Activated CD4-positive, alpha-beta T cell treated with anti-CD3 and anti-CD28 coated beads for 48 hours (primary cell): ENCODE measurements around the gene BANP.
"Not testable (repeated sequence)": the region's sequence is repeated elsewhere in the genome, so short reads cannot be mapped to it uniquely, and the experiment has no call there.

Source experiments
- DNase-seq: peaks from one replicate; pipeline ENCODE4 v3.0.0-alpha.2; 2020

The BANP gene

GRCh38 chr16:87927195-87927562, 24.1 kb upstream of the BANP start:
- DNase-seq, result no peak

DNA sequence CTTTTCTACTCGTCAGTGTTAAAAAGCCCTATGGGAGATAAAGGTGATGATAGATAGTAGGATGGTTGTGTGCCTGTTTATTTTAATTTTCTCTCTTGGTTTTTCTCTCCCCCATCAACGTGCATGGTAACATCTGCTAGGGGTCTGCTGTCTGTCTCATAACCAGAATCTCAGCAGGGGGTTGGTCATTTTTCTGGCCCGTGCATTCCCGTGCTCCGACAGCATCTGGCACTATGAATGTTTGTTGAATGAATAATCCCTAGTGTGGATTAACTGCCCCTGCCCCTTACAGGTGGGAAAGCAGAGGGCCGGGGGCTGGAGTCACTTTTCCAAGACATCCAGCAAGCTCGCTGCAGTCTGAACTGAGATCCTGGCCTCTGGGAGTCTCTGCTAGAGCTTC, 21.2 kb upstream of the BANP start:
- no peak for DNase-seq

DNA sequence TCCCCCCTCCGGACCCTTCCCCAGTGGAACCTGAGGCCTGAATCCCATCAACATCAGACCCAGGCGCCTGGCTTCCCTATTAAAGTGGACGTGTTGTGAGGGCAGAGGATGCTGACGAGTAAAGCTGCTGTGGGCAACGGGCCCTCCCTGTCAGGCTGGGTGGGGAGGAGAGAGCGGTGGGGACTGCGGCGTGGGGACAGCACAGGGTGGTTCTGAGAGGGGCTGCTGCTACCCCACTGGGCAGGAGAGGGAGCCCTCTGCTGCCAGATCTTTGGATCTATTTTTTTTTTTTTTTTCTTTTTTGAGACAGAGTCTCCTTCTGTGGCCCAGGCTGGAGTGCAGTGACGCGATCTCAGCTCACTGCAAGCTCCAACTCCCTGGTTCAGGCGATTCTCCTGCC, 20.8 kb upstream of the BANP start:
- DNase-seq, result no peak

GRCh38 chr16:87931504-87931903, 19.7 kb upstream of the BANP start:
- DNase-seq, result peak; percentile 55

DNA sequence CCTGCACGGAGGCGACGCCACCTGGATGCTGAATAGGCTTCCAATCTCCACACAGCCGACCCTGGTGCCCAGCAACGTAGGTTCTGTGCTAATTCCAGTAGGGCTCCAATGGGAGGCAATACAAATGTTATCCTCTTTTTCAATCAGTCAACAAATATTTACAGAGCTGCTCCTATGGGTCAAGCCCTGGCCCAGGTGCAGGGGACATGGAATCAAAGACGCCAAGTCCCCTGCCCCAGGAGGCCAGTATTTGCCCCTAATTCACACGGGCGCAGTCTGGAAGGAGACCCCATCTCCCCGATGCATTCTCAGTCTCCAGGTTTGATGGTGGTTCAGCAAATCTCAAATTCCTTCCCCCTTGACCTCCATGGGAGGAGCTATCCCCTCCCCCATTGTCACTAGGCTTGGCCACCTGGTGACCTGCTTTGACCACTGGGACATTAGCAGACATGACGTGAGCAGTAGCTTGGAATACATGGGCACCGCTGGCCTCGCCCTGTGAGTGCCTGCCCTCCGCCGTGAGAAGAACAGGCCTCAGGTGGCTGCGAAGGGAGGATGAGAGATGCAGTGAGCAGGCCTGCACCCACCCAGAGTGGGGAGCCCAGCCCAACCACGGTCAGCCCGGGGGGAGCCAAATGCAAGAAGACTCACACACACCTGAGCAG, 18.6 kb upstream of the BANP start:
- DNase-seq, result not testable (repeated sequence)

DNA sequence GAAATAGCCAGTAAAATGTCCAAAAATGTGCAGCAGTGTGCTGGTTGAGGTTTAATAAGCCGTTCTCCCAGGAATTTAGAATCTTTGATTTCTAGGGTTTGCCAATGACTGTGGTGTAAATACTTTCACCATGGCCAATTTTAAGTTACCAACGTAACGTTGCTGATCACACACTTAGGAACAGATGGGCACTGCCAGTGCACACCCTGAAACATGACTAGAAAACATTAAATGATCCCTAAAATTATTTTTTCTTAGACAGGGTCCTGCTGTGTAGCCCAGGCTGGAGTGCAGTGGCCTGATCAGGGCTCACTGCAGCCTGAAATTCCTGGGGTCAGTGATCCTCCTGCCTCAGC, 18.1 kb upstream of the BANP start:
- DNase-seq, result no peak

DNA sequence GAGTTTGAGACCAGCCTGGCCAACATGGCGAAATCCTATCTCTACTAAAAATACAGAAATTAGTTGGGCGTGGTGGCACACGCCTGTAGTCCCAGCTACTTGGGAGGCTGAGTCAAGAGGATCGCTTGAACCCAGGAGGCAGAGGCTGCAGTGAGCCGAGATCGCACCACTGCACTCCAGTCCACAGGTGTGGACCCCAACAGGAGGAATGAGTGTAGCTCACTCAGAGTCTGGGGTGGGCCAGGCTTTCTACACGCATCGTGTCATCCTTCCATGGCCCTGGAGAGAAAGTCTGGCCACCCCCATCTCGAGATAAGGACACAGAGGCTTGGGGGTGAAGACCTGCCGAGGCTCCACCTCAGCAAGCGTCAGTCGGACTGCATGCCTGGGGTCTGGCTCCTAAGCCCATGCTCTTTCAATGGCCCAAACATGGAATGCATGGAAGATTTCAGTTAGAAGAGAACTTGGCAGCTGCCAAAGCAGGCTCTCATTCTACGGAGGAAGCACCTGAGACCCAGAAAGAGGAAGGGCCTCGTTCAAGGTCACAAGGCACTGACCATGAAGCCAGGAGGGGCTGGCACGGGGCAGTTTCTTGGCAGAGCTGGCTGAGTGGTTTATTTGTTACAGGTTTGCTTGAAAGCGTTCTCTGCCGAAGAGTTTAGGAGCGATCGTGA, 16.3 kb upstream of the BANP start:
- not testable (repeated sequence) for DNase-seq

DNA sequence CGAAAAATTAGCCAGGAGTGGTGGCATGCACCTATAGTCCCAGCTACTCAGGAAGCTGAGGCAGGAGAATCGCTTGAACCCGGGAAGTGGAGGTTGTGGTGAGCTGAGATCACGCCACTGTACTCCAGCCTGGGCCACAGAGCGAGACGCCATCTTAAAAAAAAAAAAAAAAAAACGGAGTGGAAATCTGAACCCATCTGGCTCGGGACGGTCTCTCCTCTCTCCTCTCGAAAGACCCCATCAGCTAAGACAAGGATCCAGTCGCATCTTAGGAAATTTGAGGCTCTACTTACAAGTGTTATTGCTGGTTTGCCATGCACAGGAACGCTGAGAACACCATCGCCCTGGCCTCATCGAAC, 15.2 kb upstream of the BANP start:
- DNase-seq, result not testable (repeated sequence)

- no peak for DNase-seq
Observed at GRCh38 chr16:87936375-87937230, 14.6 kb upstream of the BANP start, which contains the start of gene CA5A. Gene CA5A, minus strand, starts transcription at chr16:87936529. Its CDS starts 79 bp downstream, at chr16:87936450.

DNA sequence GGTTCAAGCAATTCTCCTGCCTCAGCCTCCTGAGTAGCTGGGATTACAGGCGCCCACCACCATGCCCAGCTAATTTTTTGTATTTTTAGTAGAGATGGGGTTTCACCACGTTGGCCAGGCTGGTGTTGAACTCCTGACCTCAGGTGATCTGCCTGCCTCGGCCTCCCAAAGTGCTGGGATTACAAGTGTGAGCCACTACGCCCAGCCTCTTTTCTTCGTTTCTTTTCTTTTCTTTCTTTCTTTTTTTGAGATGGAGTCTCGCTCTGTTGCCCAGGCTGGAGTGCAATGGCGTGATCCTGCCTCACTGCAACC, 14.0 kb upstream of the BANP start:
- not testable (repeated sequence) for DNase-seq

- no peak for DNase-seq
Observed at GRCh38 chr16:87938412-87938949, 12.8 kb upstream of the BANP start.

GRCh38 chr16:87939562-87940423, 11.4 kb upstream of the BANP start:
- DNase-seq, result no peak

DNA sequence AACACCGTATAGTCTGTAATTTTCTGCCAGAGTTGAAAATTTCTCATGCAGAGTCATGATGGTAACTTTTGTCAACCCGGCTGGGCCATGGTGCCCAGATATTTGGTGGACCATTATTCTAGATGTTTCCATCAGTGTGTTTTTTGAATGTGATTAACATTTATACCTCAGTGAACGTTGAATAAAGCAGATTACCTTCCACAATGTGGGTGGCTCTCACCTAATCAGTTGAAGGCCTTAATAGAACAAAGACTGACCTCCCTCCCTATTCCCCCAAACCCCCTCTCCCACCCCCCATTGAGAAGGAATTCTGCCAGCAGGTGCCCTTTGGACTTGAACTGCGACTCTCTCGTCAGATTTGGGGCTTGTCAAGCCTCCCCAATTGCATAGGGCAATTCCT, 8.6 kb upstream of the BANP start:
- DNase-seq, result no peak

GRCh38 chr16:87945351-87946042, 5.7 kb upstream of the BANP start:
- DNase-seq, result peak; percentile 37

DNA sequence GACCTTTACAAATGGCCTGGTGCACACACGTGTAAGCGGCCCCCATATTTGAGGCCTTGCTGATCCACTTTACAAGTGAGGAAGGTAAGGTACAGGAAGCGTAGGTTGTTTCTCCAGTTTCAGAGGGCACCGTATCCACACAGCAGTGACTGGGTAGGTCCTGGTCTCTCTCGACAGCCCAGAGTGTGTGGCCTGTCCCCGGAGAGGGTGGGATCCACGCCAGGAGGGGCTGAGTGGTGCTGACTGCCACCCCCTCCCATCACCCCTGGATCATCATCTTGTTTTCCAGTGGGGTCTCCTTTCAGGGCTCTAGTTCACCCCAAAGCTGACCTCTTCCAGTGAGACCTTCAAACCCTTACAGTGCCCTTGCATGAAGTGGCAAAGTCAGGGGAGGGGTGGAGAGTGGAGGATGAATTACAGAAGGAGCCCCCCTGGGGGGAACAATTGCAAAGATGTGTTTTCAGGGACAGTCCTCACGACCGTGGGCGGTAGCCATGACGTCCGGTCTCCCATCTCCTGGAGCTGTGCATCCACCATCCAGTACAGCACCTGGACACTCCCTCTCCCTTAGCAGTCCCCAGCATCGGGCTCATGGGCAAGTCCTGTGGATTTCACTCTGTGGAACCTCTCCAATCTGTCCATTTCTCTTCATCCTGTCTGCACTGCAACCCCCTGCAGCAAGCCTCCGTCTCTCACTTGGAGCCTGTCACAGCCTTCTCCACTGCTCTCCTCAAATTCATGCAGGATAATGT, 4.5 kb upstream of the BANP start:
- no peak for DNase-seq

DNA sequence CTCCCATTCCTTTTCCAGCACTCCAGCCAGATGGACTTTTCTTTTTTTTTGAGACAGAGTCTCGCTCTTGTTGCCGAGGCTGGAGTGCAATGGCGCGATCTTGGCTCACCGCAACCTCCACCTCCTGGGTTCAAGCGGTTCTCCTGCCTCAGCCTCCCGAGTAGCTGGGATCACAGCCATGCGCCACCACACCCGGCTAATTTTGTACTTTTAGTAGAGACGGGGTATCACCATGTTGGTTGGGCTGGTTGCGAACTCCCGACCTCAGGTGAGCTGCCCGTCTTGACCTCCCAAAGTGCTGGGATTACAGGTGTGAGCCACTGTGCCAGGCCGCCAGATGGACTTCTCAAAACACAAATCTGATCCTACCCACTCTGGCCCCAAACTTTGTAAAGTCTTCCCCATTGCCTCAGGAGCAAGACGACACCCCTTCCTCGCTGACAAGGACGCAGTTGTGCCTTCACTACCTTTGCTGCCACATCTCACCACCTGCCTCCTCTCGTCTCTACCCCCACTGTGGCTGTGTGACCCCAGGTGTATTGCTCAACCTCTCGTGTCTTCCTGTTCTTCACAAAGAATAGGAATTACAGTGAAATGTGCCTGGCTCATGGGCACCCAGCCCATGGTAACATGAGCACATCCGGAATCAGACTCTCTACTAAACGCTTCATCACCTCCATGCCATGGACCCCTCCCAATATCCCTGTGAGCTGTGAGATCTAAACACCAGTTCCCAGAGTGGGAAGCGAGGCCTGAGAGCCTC, 3.7 kb upstream of the BANP start:
- DNase-seq, result no peak

- no peak for DNase-seq
Observed at GRCh38 chr16:87948119-87948545, 3.1 kb upstream of the BANP start.

GRCh38 chr16:87948735-87949070, 2.5 kb upstream of the BANP start:
- DNase-seq, result no peak

DNA sequence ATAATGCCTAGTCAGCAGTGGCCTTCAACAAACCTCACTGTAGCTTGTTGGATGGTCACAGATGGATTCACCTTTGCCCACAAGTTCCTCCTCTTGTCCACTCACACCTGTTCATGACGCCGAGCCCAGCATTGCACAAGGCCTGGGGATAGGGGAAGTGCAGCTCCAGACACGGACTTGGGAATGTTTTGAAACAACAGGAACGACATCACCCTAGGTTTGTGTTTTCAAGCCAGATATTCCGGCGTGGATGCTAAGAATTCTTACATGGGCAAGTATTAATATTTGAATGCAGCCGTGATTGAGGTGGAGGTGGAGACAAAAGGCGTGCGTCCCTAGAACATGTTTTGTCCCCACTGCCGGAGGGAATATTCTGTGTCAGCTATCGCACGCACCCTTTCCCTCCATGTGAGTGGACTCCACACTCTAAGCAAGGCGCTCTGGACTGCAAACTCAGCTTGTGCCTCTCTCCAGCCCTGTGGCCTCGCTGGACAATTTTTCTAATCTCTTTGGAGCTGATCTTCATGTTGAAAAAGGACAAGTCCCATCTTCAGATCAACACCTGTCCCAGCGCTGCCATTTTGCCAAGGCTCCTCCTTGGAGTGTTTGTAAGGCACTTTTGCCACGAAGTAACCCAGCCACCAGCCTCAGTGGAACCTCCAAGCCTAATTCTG, 2.0 kb upstream of the BANP start:
- DNase-seq, result no peak
